ENCODE measurements around the gene ROR2.
"Not testable (repeated sequence)": the region's sequence is repeated elsewhere in the genome, so short reads cannot be mapped to it uniquely, and the experiment has no call there.

ROR2 gene

DNA sequence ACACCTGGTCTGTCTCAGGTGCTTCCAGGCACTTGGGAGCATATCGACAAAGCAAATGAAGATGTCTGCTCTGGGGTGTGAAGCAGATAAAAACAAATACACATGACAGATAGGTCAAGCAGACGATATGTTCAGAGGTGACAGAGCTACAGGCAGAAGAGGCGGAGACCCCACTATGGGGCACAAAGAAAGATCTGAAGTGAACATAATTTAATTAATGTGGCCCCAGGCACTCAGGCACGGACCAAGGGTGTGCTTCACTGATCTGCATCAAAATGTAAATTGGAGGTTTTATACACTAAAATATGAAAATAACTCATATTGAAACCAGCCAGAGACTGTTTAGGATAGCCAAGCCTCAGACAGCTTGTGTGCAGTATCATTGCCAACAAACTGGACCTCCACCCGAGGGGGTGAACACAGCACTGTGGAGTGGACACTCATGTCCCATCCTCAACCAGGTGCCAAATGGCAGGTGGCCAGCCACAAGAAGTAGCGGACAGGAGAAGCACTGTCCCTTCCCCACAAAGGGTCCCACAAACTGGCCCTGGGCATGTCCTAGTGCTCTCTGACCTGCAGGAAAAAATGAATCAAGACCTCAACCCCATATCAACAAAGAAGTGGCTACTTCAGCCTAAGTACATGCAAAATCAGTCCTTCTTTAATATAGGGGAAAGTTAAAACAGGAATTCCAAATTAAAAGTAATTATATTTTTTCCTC, 29.2 kb downstream of the ROR2 start:
- DNase-seq: no peak

DNA sequence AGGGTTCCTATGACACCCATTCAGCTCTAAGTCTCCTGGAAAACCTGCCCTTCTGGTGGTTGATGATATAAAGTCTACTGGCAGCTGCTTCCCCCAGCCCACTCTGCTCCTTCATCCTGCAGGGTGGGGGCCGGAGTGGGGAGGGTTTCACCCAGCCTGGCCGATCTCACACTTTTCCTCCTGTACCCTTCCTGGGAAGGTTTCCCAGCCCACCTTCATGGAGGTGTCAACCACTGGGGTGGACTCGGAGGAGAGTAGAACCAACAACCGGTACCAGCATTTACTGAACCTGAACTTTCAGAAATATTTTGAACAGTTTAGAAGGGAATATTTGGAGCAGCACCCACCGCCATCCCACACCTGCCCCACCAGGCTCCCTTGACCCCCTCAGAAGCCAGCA, 30.4 kb downstream of the ROR2 start:
- DNase-seq: no peak

DNA sequence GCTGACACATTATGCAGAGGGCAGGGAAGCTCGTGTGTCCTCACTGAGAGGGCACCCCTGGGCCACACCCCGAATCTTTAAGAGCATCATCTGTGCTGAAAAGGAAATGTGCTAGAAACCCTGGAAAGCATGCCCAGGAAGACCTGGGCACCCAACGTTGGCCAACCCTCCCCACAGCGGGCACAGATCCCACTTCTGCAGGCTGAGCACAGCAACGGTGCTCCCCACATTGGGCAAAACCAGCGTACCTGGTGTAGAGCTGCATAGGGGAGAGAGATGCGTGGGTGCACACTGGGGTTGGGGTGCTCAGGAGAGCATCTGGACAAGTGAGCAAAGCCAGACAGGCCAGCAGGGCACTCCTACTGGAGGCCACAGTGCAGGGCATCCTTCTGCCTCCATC, 32.6 kb downstream of the ROR2 start:
- DNase-seq: no peak

DNA sequence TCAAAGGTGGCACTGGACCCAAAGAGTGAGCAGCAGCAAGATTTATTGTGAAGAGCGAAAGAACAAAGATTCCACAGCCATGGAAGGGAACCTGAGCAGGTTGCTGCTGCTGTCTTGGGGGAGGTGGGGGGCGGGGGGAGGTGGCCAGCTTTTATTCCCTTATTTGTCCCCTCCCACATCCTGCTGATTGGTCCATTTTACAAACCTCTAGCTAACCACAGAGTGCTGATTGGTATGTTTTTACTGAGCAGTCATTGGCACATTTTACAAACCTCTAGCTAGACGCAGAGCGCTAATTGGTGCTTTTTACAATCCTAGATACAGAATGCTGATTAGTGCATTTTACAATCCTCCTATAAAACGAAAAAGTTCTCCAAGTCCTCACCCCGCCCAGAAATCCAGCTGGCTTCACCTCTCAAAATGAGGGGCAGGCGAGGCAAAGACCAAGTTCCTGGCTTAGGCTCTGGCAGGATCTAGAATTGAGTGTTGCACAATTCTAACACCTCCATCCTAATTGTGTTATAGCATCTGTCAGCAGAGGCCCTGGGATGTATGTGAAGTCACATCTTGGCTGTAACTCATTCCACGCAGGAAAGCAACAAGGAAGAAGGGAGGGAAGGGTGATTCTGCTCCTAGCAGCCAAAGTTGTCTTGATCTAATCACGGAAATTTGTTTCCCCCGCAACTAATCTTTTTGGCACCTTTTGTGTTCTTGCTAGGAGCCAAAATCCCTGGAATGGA, 34.3 kb downstream of the ROR2 start:
- no peak for DNase-seq

DNA sequence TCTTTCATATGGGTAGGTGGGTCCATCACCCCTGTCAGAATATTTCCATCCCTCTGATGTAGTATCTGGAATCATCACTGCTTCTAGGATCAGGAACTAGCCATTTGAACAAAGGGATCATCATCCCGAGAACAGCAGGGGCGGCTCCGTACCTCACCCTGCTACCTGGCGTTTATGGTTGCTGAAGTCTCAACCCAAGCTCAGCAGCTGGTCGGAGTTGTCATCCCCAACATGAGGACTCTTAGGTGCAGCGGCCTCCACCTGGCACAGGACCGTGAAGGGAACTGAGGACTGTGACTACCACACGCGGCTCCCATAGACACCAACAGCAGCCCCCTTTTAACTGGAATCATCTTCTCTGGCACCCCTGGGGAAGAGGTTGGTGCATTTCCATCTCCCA, 35.1 kb downstream of the ROR2 start:
- DNase-seq: no peak

DNA sequence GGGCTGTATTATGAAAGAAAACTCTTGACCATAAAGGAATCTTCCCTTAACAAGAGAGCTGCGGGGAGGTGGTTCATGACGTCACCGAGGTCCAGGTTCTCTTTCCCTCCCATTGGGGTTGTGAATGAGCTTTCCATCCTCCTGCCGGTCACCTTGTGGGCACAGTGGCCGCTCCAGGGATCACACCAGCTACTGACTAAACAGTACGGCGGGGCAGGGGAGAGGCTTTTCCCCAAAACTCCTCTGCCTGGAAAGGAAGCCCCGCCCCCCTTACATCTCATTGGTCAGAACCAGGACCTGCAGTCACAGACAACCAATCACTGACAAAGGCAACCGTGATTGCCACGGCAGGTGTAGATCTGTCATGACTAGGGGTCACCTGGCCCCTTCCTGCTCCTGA, 35.6 kb downstream of the ROR2 start:
- no peak for DNase-seq

DNA sequence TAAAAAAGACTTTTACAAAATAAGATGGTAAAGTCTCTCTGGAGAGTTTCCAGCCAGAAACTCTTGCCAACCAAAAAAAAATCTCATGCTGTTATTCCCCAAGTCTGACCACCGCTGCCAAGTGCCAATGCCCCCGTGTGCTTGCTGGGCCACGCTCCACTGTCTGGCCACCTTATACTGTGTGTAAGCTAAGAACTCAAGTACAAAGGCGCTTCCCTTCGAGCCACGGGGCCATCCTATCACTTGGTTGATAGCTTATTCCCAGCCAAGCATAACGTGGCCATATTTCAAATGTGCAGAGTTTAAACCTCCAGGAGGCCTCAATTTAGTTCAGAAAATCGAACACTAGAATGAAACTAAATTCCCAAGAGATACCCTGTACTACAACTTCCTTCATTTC, 36.0 kb downstream of the ROR2 start:
- DNase-seq: no peak

DNA sequence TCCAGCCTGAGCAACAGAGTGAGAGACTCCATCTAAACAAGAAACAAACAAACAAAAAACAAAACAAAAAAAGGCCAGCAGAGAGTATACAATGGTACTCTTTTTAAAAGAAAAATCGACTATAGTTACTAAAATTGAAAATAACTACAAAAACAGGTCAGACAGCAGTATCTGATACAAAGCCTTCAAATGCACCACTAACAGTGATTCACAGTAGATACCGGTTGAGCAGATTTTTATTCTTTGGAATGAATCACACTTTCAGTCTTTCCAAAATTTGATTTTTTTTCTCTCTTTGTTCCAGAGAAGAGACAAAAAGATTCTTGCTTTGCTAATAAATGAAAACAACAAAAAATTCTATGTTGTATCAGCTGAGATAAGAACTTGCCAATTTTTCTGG, 36.9 kb downstream of the ROR2 start:
- no peak for DNase-seq

DNA sequence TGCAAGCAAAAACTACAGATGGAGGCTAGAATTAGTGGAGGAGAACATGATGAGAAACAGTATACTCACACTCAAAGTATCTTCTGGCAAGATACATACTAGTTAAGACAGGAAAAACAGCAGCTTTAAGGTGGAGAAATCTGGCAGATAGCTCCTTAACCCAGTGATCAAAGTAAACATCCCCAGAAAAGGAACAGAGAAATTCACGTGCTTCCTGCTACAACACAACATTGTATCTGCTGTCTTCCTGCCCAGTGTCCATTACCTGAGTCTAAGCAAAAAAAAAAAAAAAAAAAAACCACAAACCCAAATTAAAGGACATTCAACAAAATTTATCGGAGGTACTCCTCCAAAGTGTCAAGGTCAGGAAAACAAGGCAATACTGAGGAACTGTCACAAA, 38.4 kb downstream of the ROR2 start:
- DNase-seq: no peak

DNA sequence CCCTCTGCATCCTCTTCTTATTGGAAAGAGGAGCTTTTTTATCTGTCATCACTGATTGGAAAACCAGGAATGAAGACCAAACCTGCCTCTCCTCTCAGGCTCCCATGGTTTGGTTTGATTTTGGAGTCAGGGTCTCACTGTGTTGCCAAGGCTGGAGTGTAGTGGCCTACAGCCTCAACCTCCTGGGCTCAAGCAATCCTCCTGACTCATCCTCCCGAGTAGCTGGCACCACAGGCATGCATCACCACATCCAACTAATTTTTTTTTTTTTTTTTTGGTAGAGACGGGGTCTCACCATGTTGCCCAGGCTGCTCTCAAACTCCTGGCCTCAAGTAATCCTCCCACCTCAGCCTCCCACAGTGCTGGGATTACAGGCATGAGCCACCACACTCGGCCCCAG, 40.8 kb downstream of the ROR2 start:
- DNase-seq: not testable (repeated sequence)

DNA sequence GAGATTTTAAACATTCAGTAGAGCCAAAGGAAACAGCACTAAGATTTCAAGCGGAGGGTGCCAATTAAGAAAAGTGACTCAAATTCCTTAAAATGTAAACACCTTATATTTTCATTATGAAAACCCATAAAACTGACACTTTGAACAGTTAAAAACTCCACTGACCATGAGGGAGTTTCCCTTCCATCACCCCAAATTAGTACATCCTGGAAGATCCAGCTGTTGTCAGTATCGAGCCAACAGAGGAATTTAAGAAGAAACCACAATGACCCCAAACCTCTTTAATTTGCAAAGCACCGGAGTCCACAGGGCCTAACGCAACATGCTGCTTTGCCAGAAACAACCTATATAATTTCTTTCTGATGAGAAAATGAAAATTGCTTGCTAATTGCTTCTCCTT, 41.3 kb downstream of the ROR2 start:
- no peak for DNase-seq

DNA sequence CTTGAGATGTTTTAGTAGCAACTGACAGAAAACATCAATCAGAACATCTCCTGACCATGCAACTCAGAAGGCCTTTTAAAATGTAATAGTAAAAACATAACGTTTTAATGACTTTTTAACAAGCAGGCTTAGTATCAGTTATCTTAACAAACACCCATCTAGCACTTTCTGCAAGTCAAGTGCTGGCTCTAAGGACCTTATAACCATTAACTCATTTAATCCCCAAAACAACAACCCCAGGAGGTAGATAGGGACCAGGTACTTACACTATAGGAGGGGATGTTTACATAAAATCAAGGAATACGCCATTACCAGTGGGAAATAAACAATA, 41.8 kb downstream of the ROR2 start:
- DNase-seq: no peak

DNA sequence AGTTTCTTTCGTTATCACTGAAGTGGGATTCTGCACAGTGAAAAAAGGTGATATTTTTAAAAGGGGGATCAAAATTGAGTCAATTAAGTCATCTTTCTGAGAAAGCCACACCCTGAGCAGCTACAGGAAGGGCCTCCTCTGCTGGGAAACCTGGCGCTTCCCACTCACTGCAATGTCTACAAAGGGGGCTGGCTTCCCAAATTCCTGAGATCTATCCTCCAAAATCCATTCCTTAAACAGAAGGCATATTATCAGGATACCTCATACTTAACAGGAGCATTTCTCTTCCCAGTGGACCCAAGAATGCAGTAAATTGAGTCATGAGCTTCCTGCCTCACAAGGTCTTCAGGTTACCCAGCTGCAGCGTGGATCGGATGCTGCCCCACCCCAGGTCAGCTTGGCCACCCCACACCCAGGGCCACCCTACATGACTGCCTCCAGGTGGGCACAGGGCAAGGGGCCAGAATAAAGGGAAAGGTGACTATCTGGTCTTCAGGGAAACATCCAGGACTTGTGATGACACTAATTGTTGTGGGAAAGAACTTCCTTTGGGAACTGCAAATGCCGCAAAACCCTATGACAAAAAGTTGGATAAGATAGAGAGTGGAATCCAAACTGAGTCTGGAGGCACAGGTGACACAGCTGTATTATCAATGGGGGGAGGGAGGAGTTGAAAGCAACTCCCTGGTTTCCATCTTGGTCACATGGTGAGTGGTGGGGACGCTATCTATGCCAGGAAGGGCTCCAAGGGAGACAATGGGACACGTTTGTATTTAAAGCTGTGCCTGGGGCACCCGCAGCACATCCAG, 42.3 kb downstream of the ROR2 start:
- DNase-seq: no peak

DNA sequence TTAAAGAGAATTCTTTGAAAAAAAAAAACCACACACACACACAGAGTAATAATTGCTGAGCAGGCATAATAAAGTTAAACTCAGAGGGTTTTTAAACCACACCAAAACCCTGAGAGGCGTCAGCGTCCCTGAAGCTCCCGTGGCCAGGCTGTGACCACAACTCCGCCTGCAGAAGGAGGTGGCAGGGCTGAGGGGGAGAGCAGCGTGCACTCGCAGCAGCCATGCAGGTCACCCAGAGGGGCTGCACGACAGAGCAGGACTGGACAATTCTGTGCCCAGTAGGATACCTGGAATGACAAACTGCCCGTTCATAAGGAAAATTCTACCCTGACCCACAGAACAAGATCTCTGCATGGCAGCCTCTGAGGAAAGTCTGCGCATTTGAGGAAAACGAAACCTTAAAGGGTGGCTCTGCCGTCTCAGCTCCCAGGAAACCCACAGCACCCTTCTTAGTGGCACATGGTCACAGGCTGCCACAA, 44.0 kb downstream of the ROR2 start:
- DNase-seq: no peak

DNA sequence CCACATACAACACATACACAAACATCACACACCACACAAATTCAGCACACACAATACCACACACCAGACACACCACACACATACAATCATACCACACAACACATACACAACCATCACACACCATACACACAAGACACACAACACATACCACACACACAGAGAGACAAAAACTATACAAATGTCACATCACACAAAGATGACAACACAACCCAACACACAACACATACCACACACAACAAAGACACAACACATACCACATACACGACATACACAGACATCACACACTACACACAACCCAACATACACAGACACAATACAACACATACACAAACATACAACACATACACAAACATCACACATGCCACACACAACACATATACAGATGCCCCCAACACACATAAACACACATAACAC, 44.8 kb downstream of the ROR2 start:
- no peak for DNase-seq

DNA sequence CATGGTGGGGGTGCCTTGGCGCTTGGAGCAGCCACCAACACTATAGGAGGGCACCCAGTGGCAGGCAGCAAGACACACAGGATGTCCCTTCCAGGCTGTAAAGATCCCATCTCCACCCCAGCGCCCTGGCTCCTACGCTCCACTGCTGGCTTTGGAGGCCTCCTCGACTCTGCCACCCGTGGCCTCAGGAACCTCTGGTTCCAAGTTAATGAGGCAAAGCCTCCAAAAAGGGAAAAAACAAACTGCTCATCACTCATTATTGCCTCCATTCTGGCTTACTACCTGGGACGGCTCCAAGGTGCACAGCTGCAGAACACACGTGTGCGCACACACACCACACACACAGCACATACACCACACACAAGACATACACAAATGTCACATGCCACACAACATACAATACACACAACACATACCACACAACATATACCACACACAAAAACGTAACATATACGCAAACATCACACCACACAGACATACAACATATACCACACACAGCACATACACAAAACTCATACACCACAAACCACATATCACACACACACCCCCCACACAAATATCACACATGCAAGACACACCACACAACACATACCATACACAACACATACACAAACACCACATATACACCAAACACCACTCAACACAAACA, 45.3 kb downstream of the ROR2 start:
- no peak for DNase-seq

DNA sequence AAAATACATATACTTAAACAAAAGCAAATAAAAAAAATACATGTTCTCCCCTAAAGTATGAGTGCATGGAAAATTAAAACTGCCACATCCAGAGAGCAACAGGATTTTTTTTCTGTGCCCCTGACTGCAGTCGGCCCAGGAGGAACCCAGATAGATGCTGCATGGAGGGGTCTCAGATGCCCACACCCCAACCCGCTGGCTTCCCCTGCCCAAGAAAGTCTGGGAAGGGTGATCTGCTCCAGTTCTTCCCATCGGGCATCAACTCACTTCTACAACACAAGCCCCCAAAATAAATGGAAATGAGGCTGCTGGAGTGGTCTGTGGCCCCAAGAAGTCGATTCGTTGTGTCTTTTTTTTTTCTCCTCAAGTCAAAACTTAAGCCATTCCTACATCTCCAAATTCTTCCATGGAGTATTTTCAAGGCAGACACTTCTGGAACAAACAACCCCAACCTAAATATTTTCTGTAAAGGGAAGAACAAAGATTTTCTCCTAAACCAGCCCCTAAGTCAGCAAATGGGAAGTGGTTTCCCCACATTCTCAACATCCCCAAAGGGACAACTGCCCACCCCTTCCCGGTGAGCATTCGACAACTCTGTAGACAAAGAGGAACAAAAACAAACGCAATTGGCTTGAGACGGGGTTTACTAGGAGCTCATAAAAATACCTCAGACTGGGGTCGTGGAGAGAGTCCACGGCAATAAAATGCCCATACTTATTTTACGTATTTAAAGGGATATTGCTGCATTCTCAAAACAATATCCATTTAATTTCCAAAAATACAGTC, 46.7 kb downstream of the ROR2 start:
- DNase-seq: no peak

DNA sequence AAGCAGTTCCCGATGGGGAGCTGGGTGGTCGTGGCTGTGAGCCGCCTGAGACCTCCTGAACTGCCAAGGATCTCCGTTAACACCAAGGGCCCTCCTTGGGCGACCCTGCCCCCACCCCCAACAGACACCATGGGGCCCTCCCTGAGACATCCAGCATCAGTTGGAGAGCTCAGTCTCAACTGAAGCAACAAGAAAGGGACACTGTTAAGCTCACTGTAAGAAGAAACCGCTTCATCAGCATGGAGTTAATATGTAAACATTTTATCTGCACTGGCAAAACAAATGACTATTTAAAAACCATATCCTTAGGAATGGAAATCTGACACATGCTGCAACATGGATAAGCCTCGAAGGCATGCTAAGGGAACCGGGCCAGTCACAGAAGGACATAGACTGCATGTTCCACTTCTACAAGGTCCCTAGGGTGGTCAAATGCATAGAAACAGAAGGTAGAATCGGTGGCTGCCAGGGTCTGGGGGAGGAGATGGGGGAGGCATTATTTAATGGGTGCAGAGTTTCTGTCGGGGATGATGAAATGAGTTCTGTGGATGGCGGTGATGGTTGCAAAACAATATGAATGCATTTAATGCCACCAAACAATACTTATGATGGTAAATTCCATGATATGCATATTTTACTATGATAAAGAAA, 47.4 kb downstream of the ROR2 start:
- DNase-seq: no peak

DNA sequence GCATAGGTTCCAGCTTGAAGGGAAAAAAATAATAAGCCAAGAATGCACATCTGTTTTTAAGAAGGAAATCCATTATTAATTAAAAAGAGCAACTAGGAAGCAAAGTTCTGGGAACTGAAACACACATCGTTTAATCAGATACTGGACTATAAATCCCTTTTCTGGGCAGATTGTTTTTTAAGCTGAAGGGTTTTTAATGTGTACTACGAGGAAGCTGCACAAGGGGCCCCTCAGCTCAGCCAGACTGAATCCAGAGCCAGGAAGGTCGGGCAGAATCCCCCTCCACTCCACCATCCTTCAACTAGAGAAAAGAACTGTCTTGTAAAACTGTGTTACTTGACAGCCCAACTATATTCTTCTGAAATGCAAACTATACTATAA, 49.2 kb downstream of the ROR2 start:
- DNase-seq: no peak

DNA sequence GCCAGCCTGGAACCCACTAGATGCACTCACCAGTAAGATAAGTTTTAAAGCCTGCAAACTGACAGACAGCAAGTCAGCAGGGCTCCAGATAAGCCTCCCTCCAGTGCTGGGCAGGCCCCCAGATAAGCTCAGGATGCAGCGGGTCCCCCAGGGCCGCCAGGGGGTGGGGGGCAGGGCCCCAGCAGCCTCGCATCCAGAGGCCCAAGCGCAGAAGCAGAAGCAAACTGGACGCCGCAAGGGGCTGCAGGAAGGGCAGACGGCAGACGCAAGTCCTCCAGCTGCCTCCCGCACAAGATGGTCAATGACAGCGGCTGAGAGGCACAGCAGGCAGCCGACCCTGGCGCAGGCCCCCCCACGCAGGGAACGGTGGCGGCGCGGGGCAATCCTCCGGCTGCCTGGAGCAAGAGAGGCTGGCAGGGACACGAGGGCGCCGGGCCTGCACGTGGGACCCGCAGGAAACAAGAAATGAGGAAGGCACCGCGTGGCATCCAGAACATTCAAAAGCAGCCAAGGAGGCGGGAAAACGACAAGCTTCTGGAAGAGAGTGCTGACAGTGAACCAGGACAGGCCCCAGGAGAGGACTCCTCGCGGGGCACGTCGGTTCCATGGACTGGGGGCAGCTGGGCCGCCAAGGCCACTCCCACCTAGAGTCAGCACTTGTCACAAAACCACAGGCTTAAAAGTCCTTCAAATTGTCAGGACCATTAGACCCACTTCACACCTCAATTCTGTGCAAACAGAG, 49.8 kb downstream of the ROR2 start:
- DNase-seq: no peak

DNA sequence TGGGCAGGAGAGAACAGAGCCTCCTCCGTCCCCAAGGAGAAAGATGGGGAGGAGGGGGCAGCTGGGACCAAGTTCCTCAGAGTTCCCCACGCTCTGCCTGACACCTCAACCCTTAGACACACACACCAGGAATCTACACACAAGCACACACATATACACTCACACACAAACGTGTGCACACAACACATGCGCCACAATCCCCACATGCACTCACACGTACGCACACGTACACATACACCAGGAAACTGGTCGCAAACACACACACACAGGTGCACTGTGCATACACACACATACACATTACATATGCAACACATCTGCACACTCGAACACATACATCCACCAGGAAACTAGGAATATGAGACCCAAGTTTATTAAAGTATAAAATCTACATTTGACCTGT, 50.4 kb downstream of the ROR2 start:
- DNase-seq: no peak

DNA sequence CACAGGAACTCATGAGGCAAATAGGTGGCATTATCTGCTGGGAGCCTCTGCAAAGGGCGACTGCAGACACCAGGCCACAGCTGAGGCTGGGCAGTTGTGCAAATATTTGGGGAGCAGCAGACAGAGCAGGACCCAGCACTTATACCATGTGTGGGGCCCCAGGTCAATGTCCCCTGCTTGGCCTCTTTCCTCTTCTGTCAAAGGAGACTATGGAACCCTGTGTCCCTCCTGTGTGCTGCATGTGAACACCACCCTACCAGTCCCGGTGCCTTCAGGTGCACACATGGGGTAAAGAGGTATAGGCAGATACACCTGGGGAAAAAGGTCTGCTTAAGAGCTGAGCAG, 50.8 kb downstream of the ROR2 start:
- DNase-seq: no peak
